HepG2 (cell line): Measurements from ENCODE around the gene FAM43B. TPM values are rescaled to one million over a fixed set of nuclear protein-coding genes. Genes with fewer than 3 reads are reported as not detected.

Experiments
- CC2D1A ChIP-seq: sonication (generic); formaldehyde crosslinking; IDR thresholded peaks from 2 replicates; pipeline ENCODE4 v1.8.1; 2023; ENCODE audit warnings: mild to moderate bottlenecking, missing genetic modification reagents
- GABPB1 ChIP-seq: IDR thresholded peaks from 2 replicates; pipeline ENCODE4 v1.6.1; 2016; ENCODE audit warnings: mild to moderate bottlenecking, missing genetic modification reagents, moderate library complexity, missing compliant biosample characterization
- HNRNPLL ChIP-seq: fragments of 200-400 bp; formaldehyde crosslinking; IDR thresholded peaks from 2 replicates; pipeline ENCODE4 v1.6.1; 2017; ENCODE audit warnings: mild to moderate bottlenecking, low read depth, low read length; ENCODE audit not compliant: poor library complexity, severe bottlenecking
- KMT2A ChIP-seq: sonication (generic); formaldehyde crosslinking; IDR thresholded peaks from 2 replicates; pipeline ENCODE4 v1.4.0; 2020; ENCODE audit warnings: missing genetic modification reagents
- SNRNP70 ChIP-seq: fragments of 200-400 bp; formaldehyde crosslinking; IDR thresholded peaks from 2 replicates; pipeline ENCODE4 v1.6.1; 2017; ENCODE audit warnings: mild to moderate bottlenecking, low read depth, low read length, moderate library complexity
- ZNF83 ChIP-seq: sonication (generic); formaldehyde crosslinking; IDR thresholded peaks from 2 replicates; pipeline ENCODE4 v1.4.0; 2020; ENCODE audit warnings: missing genetic modification reagents, mild to moderate bottlenecking, borderline replicate concordance
- polyA plus RNA-seq, 8 experiments: library from polyadenylated mRNA; depleted of rRNA in 3 of 8; stranded (reverse) in 7 of 8; unstranded in 1 of 8; fragments of >200 nt; fragmentation: Illumina TruSeq in 4 of 8; extraction: Trizol in 4 of 8; gene quantifications; 2 replicates each; pipeline versions ENCODE4 v1.2.1 to v1.2.3, GENCODE V29; 2011 to 2016; ENCODE audit warnings: low read depth in 4 of 8, missing spikeins in 1 of 8, mixed read lengths in 1 of 8; ENCODE audit not compliant: insufficient read depth in 1 of 8
- total RNA-seq, 5 experiments: library from RNA; depleted of rRNA; stranded (reverse); fragments of >200 nt; fragmentation: Illumina TruSeq; extraction: Trizol; gene quantifications; 2 replicates each; pipeline ENCODE4 v1.2.3, GENCODE V29; 2016; ENCODE audit warnings: low read depth in 1 of 5
- TF ChIP-seq, protein P1 (sequence below): sonication (generic); formaldehyde crosslinking; IDR thresholded peaks from 2 replicates; pipeline ENCODE4 v1.5.1; 2020; ENCODE audit warnings: mild to moderate bottlenecking, missing genetic modification reagents, moderate library complexity
- TF ChIP-seq, protein P2 (sequence below): sonication (generic); formaldehyde crosslinking; IDR thresholded peaks from 2 replicates; pipeline ENCODE4 v1.4.0; 2020; ENCODE audit warnings: missing genetic modification reagents

FAM43B gene
- total and polyA plus RNA-seq, 2 of the 13 experiments (the other 11 are each of a cell fraction or from before 2014, with no cell fraction given), result 0.63 to 3.7 TPM

DNA sequence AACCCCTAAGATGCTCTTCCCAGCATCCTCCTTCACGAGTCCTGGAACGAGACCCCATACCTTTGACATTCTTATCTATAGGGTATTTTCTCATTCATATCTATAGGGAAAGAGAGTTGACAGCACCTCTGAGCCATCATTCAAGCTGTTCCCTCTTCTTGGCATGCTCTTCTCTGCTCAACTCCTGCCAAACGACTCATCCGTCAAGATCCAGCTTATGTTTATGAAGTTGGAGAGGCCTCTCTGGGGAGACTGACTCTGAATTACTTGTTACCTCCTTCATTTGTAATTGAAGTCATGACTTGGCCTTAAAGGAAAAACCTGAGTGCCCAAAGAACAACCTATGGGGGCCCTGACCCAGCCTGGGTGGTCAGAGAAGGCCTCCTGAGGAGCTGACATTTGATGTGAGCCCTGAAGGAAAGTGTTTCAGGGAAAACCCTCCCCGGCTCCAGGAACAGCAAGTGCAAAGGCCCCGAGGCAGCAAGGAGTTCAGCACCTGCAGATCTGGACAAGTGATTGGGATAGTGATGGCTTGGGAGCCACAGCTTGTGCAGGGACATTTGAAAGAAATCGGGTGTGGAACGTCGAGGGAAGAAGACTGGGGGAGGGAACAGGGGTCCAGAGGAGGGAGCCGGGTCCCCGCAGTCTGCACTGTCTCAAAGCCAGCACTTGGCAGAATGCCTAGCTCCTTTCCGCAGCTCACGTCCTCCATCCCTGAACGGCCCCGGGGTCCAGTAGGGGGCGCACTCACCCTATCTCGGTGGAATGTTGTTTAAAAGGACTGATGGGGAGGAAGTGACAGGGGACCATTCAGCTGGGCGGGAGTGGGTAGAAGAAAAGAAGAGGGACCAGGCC, 22.5 kb downstream of the FAM43B start (continued):
- TF ChIP-seq, protein P1, sequence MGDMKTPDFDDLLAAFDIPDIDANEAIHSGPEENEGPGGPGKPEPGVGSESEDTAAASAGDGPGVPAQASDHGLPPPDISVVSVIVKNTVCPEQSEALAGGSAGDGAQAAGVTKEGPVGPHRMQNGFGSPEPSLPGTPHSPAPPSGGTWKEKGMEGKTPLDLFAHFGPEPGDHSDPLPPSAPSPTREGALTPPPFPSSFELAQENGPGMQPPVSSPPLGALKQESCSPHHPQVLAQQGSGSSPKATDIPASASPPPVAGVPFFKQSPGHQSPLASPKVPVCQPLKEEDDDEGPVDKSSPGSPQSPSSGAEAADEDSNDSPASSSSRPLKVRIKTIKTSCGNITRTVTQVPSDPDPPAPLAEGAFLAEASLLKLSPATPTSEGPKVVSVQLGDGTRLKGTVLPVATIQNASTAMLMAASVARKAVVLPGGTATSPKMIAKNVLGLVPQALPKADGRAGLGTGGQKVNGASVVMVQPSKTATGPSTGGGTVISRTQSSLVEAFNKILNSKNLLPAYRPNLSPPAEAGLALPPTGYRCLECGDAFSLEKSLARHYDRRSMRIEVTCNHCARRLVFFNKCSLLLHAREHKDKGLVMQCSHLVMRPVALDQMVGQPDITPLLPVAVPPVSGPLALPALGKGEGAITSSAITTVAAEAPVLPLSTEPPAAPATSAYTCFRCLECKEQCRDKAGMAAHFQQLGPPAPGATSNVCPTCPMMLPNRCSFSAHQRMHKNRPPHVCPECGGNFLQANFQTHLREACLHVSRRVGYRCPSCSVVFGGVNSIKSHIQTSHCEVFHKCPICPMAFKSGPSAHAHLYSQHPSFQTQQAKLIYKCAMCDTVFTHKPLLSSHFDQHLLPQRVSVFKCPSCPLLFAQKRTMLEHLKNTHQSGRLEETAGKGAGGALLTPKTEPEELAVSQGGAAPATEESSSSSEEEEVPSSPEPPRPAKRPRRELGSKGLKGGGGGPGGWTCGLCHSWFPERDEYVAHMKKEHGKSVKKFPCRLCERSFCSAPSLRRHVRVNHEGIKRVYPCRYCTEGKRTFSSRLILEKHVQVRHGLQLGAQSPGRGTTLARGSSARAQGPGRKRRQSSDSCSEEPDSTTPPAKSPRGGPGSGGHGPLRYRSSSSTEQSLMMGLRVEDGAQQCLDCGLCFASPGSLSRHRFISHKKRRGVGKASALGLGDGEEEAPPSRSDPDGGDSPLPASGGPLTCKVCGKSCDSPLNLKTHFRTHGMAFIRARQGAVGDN, result peak; percentile 25; the same call in 1 of the 2 replicates
- TF ChIP-seq HNRNPLL (no peak), ZNF83 (no peak), KMT2A (CRISPR knock-in tag) (peak; percentile 45; the same call in 1 of the 2 replicates), GABPB1 (CRISPR knock-in tag) (peak; percentile 42; the same call in 1 of the 2 replicates), CC2D1A (CRISPR knock-in tag) (no peak), SNRNP70 (no peak)
- TF ChIP-seq, protein P2, sequence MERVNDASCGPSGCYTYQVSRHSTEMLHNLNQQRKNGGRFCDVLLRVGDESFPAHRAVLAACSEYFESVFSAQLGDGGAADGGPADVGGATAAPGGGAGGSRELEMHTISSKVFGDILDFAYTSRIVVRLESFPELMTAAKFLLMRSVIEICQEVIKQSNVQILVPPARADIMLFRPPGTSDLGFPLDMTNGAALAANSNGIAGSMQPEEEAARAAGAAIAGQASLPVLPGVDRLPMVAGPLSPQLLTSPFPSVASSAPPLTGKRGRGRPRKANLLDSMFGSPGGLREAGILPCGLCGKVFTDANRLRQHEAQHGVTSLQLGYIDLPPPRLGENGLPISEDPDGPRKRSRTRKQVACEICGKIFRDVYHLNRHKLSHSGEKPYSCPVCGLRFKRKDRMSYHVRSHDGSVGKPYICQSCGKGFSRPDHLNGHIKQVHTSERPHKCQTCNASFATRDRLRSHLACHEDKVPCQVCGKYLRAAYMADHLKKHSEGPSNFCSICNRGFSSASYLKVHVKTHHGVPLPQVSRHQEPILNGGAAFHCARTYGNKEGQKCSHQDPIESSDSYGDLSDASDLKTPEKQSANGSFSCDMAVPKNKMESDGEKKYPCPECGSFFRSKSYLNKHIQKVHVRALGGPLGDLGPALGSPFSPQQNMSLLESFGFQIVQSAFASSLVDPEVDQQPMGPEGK (CRISPR knock-in tag), result 0 out of 2 replicates have a peak, but pooled peaks have one; percentile 46
